ENCODE measurements around the gene AKR1B1.

GRCh38 chr7:134446923-134447322, 12.0 kb downstream of the AKR1B1 start:
- no peak for TF ChIP-seq CTCF (IDR thresholded peaks at IDR 0.05)
- TF ChIP-seq POLR2A (IDR thresholded peaks at IDR 0.05) = no peak

Data from esophagus squamous epithelium (tissue), 4 donors.